SK-N-SH (cell line): ENCODE measurements around the gene SRGAP3.

Experiments used
- CTCF ChIP-seq: fragments of 200-600 bp; sonication (generic); IDR thresholded peaks from 2 replicates; pipeline ENCODE4 v1.6.1; 2017; ENCODE audit warnings: antibody characterized with exemption, mild to moderate bottlenecking, moderate library complexity
- NFIC ChIP-seq: IDR thresholded peaks from 2 replicates; pipeline ENCODE4 v1.4.0; 2012; ENCODE audit warnings: borderline replicate concordance
- POLR2AphosphoS5 ChIP-seq: IDR thresholded peaks from 2 replicates; pipeline ENCODE4 v1.6.1; 2012; ENCODE audit warnings: low read depth, low read length

DNA sequence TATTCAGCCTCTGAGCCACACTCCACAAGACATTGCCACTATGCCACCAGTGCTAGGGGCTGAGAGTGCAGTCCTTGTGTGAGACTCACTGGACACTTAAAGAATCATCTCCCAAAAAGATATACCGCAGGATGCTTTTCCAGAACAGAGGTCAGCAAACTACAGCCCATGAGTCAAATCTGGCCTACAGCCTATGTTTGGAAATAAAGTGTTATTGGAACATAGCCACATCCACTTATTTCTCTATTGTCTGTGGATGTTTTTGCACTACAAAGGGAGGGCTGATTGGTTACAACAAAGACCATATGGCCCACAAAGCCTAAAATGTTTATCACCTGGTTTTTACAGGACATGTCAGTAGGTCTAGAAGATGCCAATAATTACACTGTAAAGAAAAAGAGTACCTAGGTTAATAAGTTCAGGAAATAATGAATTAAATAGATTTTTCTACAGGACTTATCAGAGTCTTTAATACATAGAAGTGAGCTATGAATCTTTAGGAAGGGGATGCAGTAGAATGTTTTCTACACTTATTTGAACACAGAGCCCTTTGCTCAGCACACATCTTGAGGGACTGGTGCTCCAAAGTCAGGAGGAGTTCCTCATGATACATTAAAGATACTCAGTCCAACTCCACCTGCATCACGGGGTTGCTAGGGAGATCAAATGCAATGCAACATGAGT, 26.3 kb downstream of the SRGAP3 start:
- no peak for TF ChIP-seq CTCF
- TF ChIP-seq POLR2AphosphoS5 = no peak
- no peak for TF ChIP-seq NFIC
